Stimulated activated naive CD8-positive, alpha-beta T cell treated with anti-CD3 and anti-CD28 coated beads, Interleukin-15, Interleukin-2, amounts not matched to agents 100 U/mL and 50 U/mL, for 24 hours (primary cell): ENCODE measurements around the gene TPBGL.
A peak's percentile ranks its signal among the peaks of the same experiment; 100 is the strongest.
"Not testable (repeated sequence)": the region's sequence is repeated elsewhere in the genome, so short reads cannot be mapped to it uniquely, and the experiment has no call there.

Experiments used
- ATAC-seq: fragments of 150-1000 bp; cut with Tn5 transposase; one replicate; pipeline ENCODE4 v1.10.0; 2021
- DNase-seq: peaks from one replicate; pipeline ENCODE4 v3.0.0; 2021

The TPBGL gene

GRCh38 chr11:75272821-75273301 is 32.3 kb downstream of the TPBGL start:
- DNase-seq: no peak
- ATAC-seq: no peak

DNA sequence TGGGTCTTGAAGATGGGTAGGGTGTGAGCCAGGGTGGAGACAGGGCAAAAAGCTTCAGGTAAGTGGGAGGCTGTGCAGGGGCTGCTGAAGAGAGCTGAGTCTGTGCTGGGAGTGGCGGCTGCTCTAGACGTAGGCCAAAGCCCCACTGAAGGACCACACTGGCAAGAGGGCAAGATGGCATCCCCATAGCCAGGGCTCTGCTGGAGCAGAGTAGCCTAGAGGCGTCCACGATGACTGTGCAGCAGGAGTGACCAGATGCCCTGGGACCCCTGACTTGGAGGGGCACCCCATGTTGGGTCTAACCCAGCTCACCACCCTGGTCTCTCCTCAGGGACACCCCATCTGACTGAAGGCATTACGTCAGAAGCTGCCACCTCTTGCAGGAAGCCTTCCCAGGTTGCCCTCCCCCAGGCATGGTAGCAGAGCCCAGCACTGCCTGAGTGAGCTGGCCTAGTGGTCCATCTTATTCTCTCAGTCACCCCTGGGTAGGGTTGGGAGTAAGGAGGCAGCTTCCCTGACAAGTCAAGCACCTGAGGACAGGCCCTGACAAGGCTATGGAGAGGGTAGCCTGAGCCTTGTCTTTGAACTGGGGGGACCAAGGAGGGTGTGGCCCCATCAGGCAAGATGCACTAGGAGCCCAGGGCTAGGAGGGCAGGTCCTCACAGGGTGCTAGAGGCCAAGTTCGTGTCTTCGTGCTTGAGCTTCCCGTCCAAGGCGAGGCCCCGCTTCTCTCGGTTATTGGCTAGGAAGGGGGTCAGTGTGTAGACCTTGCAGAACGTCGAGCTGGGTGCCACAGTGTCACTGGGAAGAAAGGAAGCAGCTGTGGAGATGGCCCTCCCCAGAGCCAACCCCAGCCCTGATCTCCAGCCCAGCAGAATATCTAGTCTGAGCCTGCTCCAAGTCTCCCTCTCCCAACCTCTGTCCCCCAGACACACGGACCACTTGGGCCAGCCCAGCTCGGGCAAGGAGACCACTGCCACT is 33.1 kb downstream of the TPBGL start:
- ATAC-seq: no peak
- no peak for DNase-seq

DNA sequence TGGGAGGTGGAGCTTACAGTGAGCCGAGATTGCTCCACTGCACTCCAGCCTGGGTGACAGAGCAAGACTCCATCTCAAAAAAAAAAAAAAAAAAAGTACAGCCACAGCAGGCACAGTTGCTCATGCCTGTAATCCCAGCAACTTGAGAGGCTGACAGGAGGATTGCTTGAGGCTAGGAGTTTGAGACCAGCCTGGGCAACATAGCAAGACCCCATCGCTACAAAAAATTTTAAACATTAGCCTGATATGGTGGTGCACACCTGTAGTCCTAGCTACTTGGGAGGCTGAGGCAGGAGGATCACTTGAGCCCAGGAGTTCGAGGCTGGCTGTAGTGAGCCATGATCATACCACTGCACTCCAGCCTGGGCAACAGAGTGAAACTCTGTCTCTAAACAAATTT is 34.1 kb downstream of the TPBGL start:
- not testable (repeated sequence) for DNase-seq, ATAC-seq

DNA sequence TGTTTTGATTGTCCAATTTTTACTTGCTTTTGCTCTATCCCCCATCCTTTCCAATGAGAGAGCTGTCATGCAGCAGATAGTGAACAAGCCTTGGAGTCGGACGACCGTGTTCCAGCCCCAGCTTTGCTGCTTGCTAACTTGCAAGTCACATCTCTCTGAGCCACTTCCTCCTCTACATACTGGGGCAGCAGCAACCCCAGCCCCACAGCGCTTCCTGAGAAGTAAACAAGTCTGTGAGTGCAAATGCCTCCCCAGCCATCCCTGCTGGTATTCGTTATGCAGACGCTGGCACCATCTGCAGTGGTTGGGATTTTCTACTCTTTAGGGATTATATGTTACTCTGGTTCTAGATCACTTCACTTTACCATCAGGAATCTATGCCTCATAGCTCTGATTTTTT is 35.0 kb downstream of the TPBGL start:
- peak; percentile 52 for ATAC-seq
- DNase-seq: peak; percentile 41

DNA sequence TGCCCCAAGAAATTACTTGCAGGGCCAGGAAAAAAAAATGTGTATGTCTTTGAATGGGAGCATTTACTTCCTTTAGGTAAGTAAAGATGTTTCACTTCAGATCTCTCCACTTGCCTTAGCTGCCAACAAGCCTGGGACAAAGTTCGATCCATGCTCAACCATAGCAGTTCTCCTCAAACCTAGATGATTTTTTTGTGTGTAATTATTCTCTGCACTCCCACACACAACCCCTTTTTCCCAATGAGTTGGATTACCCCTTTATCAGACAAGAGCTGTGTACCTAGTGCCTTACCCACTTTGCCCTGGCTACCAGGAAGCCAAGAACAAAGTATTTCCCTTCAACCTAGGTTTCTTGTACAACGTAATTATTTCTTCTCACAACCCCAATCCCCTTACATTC is 35.6 kb downstream of the TPBGL start:
- no peak for DNase-seq
- ATAC-seq: no peak

DNA sequence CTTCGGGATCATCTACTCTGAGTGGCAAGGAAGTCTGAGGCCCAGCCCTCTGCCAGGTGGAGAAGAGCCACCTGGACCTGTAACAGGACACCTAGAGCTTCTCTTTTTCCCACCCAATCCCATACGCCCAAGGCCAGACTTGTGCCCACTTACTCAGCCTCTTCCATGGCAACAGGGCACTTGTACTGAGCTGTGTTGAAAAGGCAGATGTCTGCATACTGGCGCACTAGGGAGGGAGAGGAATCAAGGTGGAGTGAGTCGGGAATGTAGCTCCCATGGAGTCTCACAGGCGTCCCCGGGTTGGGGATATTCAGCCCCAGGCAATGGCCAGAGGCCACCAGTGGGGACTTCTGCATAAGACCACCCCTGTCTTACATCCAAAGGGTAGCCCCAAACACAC is 36.1 kb downstream of the TPBGL start:
- no peak for DNase-seq
- ATAC-seq: no peak

DNA sequence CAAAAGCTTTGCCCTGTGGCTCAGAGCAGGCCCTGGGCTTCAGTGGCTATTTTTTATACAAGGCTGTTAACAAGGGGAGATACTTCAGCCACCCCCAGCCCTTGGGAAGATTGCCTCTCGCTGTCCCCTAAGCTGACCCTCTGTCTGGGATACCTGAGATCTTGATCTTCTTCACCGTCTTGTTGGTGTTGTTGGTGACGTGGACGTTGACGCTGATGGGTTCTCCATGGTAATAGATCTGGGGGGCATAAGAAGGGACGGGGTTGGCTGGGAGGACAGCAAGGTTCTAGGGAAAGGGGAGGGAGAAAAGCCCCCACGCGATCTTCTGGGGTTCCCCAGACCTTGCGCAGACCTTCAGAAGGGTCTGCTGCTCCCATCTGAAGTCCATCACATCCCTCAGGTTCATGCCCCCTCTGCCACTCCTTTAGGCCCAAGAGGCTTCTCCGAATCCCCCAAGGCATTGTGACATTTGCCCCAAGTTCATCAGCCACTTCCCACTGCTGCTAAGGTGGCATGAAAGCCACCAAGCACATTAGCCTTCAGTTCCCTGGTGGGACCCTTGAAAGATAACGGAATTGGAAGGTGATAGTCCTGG is 36.7 kb downstream of the TPBGL start:
- DNase-seq (no peak), ATAC-seq (no peak)

DNA sequence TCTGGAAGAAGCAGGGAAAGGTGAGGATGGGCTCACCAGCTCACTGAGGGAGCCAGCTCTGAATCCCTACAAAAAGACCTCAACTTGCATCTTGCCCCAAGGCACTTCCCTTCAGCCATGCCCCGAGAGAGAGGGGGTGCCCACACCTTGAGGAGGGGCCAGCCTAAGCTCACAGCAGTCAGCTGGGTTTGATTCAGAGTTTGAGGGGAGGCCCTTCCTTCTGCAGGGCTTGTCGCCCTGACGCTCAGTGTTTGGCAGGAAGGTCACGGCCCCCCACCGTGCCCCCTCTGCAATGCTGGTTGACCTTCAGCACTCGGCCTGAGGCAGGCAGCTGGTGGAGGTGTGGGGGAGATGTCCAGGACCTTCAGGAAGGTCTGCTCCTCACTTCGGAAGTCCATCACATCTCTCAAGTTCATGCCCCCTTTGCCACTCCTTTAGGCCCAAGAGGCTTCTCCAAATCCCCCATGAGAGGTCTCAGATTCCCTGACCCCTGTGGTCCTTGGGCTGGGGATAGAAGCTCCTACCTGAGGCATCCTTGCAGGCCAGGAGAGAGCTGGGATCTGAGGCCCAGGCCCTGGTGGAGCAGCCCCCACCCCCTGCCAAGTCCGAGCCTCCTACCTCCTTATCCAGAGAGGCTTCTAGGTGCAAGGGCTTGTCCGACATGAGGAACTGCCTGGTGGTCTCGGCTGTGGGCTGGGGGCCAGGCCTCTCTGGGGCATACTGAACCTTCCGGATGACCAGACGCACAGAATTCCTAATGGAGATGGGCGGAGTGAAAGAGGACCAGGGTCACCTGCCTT is 37.6 kb downstream of the TPBGL start:
- DNase-seq: no peak

DNA sequence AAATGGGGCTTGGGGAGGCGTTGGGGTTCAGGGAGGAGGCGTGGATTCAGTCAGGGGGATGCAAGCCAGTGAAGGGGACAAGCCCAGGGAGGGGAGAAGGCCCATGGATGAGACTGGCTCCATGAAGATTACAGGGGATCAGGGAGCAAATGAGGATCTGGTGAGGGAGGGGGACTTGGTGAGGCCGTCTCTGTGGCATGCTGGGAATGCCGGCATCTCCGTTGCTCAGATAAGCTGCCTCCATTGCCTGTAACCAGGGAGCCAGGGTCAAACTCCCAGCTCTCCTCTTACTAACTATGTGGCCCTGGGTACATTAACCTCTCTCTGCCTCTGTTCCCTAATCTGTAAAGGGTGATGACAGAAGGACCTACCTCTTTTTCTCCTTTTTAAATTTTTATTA is 38.7 kb downstream of the TPBGL start:
- no peak for DNase-seq

More for the DNA sequence above, 37.6 kb downstream of the TPBGL start:
- no peak for ATAC-seq

GRCh38 chr11:75280227-75280701 is 39.7 kb downstream of the TPBGL start:
- DNase-seq (peak; percentile 80), ATAC-seq (peak; percentile 62)

More for the DNA sequence above, 38.7 kb downstream of the TPBGL start:
- ATAC-seq: no peak

- ATAC-seq (no peak), DNase-seq (no peak)
Measured at GRCh38 chr11:75280770-75281468, 40.3 kb downstream of the TPBGL start.

GRCh38 chr11:75281469-75282095 is 41.0 kb downstream of the TPBGL start:
- ATAC-seq: no peak
- DNase-seq: no peak

- ATAC-seq (no peak), DNase-seq (no peak)
Measured at GRCh38 chr11:75283391-75283931, 42.9 kb downstream of the TPBGL start.

- ATAC-seq (no peak), DNase-seq (no peak)
Measured at GRCh38 chr11:75285776-75286360, 45.3 kb downstream of the TPBGL start.

DNA sequence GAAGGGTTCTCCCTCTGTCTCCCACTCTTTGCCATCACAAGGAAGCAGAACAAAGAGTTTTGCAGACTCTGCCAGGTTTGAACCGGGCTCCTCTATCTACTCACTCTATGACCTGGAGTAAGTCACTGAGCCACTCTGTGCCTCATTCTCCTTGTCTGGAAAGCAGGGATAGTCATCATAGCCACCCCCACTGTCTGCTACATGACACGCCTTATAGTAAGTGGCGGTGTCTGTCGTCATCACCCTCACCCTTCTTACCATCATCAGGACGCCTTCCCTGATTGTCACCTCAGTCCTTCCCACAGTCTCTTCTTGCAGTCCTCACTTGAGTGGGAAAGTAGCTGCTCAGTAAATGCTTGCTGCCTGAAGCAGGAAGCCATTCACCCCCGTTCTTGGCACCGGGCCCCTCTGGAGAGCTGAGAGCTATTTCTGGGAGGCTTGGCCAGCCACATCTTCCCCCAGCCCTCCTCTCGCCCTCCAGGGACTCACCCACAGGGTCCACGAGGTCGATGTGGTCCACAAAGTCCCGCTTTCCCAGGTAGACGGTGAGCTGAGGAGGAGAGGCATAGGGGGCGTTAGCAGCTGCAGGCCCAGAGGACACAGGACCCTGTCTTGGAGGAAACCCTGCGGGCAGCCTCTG is 46.4 kb downstream of the TPBGL start:
- ATAC-seq: no peak
- DNase-seq: no peak

GRCh38 chr11:75287579-75287978 is 47.0 kb downstream of the TPBGL start:
- DNase-seq (no peak), ATAC-seq (no peak)

DNA sequence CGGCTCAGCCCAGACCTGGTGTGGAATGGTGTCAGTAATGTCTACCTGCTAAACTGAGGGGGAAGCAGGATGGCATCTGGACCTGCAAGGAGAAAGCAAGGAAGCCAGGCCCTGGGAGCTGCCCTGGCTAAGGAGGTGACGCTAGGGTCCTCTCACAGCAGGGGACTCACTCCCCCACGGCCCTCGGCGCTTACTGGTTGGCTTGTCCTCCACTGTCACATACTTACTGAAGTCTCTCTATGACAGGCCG is 48.9 kb downstream of the TPBGL start:
- DNase-seq (no peak), ATAC-seq (no peak)

DNA sequence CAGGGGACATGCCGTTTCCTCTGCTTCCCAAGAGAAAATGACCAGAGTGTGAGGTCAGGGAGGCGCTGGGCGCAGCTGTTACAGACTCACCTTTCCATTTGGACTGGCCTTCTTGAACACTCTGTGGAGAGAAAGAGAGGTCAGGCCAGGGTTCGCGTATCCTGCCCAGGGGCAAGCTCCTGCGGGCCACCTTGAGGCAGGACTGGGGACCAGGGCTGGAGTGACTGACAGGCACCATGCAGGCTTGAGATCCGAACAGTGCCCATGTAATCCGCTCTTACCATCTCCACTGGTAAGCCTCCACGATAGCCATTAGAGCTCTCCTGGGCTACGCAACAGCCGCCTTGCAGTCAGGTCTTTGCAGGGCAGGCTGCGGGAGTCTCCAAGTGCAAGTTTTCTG is 49.3 kb downstream of the TPBGL start:
- no peak for ATAC-seq
- DNase-seq: no peak

DNA sequence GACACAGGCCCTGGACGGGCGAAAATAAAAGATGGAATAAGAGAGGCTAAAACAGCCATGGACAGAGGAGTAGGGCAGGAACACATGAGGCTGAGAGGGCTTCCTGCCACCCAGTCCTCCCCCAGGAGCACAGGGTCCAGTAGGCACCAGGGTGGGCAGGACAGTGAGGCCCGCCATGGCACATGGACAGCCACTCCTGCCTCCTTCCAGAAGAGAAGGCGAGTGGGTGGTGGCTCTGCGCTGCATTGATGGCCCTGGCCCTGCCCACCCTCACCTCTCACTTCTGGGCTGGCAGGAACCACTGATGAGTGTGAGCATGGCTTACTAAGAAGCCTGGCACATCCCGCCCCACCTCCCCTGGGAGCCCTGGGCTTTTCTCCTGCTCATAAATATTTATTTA is 51.2 kb downstream of the TPBGL start:
- ATAC-seq: no peak
- no peak for DNase-seq

DNA sequence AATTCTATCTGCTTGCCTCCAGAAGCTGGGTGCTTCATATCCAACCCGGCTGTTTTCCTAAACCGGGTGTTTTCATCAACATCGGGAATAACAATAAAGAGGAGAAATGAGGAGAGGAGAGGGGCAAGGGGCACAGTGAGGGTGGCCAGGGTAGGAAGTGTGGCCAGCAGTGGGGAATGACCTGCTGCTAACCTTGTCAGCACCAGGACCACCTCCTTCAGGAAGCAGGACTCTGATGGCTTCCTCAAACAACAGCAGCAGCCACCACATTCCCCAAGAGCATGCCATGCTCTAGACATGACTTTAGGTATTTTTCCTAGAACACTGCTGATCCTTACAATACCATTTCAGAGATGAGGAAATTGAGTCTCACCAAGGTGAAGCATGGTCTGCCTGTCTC is 52.4 kb downstream of the TPBGL start:
- no peak for DNase-seq
- no peak for ATAC-seq
